ENCODE results near the gene THAP12. TPM values are rescaled to one million over a fixed set of nuclear protein-coding genes. Genes with fewer than 3 reads are reported as not detected.

THAP12 gene
- total RNA-seq, 1 donor from 2014 or later = 24.1 TPM

- peak overlapping the region; percentile 92 for H3K4me3 ChIP-seq (ENCODE audit: low read depth, low read length)
- no peak for TF ChIP-seq CTCF (conservative IDR thresholded peaks at IDR 0.05; ENCODE audit: low read depth, low read length)
- DNase-seq (ENCODE audit: low read depth) = no peak
Observed at GRCh38 chr11:76380159-76380976, 564 bp downstream of the THAP12 start.

GRCh38 chr11:76379807-76380158 is 1.1 kb downstream of the THAP12 start:
- no peak for TF ChIP-seq CTCF (conservative IDR thresholded peaks at IDR 0.05; ENCODE audit: low read depth, low read length)
- H3K4me3 ChIP-seq (ENCODE audit: low read depth, low read length) = peak overlapping the region; percentile 92
- DNase-seq (ENCODE audit: low read depth) = no peak

- no peak for TF ChIP-seq CTCF (conservative IDR thresholded peaks at IDR 0.05; ENCODE audit: low read depth, low read length)
- no peak overlapping the region for H3K4me3 ChIP-seq (ENCODE audit: low read depth, low read length)
- no peak for DNase-seq (ENCODE audit: low read depth)
Observed at GRCh38 chr11:76376746-76377558, 4.0 kb downstream of the THAP12 start.

GRCh38 chr11:76371170-76371569 is 9.8 kb downstream of the THAP12 start:
- TF ChIP-seq CTCF (conservative IDR thresholded peaks at IDR 0.05; ENCODE audit: low read depth, low read length) = no peak
- H3K4me3 ChIP-seq (ENCODE audit: low read depth, low read length) = no peak overlapping the region
- no peak for DNase-seq (ENCODE audit: low read depth)

GRCh38 chr11:76369406-76369805 is 11.5 kb downstream of the THAP12 start:
- no peak overlapping the region for H3K4me3 ChIP-seq (ENCODE audit: low read depth, low read length)
- no peak for DNase-seq (ENCODE audit: low read depth)
- no peak for TF ChIP-seq CTCF (conservative IDR thresholded peaks at IDR 0.05; ENCODE audit: low read depth, low read length)

- H3K4me3 ChIP-seq (ENCODE audit: low read depth, low read length) = no peak overlapping the region
- no peak for DNase-seq (ENCODE audit: low read depth)
- TF ChIP-seq CTCF (conservative IDR thresholded peaks at IDR 0.05; ENCODE audit: low read depth, low read length) = no peak
Observed at GRCh38 chr11:76368490-76368889, 12.4 kb downstream of the THAP12 start.

Data from epithelial cell of proximal tubule (primary cell).